GM12878 (cell line): ENCODE data around the gene KLHL9. TPM values are rescaled to one million over a fixed set of nuclear protein-coding genes. Genes with fewer than 3 reads are reported as not detected.

Experiments used
- ATAC-seq: fragments of 200-7000 bp; cut with Tn5 transposase; 3 replicates; pipeline ENCODE4 v1.9.1; 2020; ENCODE audit warnings: mild to moderate bottlenecking, moderate library complexity
- BruUV-seq: library from RNA; stranded (reverse); fragments of 400-500 nt; replicated peaks from 2 replicates; lab custom pipeline; 2021; lab: Mats Ljungman, UMichigan
- CTCF ChIA-PET: fragments of 300-600 bp; sonication (Branson Sonifier 250); formaldehyde crosslinking; extraction: SDS; loops from one replicate; lab custom pipeline; 2021; ENCODE audit warnings: inconsistent platforms; lab: Yijun Ruan, JAX
- POLR2A ChIA-PET: fragments of 350-600 bp; formaldehyde crosslinking; extraction: SDS; loops from one replicate; lab custom pipeline; 2021; ENCODE audit warnings: inconsistent platforms; lab: Charles Lee
- RAD21 ChIA-PET: fragments of 300-600 bp; sonication (Branson Sonifier 250); formaldehyde crosslinking; loops from one replicate; lab custom pipeline; 2023; ENCODE audit warnings: antibody characterized with exemption; ENCODE audit not compliant: unreplicated experiment; lab: Charles Lee
- SMC1A ChIA-PET: fragments of 300-600 bp; sonication (Branson Sonifier 250); formaldehyde crosslinking; loops from one replicate; lab custom pipeline; 2023; ENCODE audit not compliant: unreplicated experiment, uncharacterized antibody; lab: Charles Lee
- DNase-seq: peaks from one replicate; pipeline ENCODE4 v3.0.0-alpha.2; 2011; ENCODE audit warnings: low read depth, low spot score
- FAIRE-seq: peaks from 3 replicates; lab custom pipeline; 2011; peaks lifted over from hg19 to GRCh38; lab: Jason Lieb, UNC
- H2AFZ ChIP-seq: 2 replicates; pipeline ENCODE4 v1.6.0; 2011; ENCODE audit warnings: low read depth, low read length, control low read depth; ENCODE audit not compliant: control insufficient read depth
- H3K27ac ChIP-seq: 2 replicates; pipeline ENCODE4 v1.5.1; 2011; ENCODE audit warnings: control low read depth; ENCODE audit not compliant: control insufficient read depth, insufficient read depth
- H3K27me3 ChIP-seq, 2 experiments: replicated peaks in 1 of 2; 2 replicates each; pipeline versions ENCODE4 v1.6.0 to v1.6.1; 2011; ENCODE audit warnings: low read length in 1 of 2; ENCODE audit not compliant: control insufficient read depth in 2 of 2, insufficient read depth in 2 of 2
- H3K36me3 ChIP-seq, 2 experiments: 2 replicates each; pipeline ENCODE4 v1.5.1; 2011; ENCODE audit warnings: low read length in 1 of 2; ENCODE audit not compliant: control insufficient read depth in 2 of 2, insufficient read depth in 2 of 2
- H3K4me1 ChIP-seq: 2 replicates; pipeline ENCODE4 v1.6.1; 2011; ENCODE audit warnings: mild to moderate bottlenecking, low read length, moderate library complexity, mixed read lengths; ENCODE audit not compliant: control insufficient read depth, insufficient read depth
- H3K4me2 ChIP-seq: 2 replicates; pipeline ENCODE4 v1.6.0; 2011; ENCODE audit warnings: control low read depth; ENCODE audit not compliant: control insufficient read depth, insufficient read depth
- H3K4me3 ChIP-seq: fragments of 200-600 bp; sonication (generic); 2 replicates; pipeline ENCODE4 v1.5.1; 2016
- H3K79me2 ChIP-seq: 2 replicates; pipeline ENCODE4 v1.6.0; 2011; ENCODE audit warnings: low read length; ENCODE audit not compliant: control insufficient read depth, insufficient read depth
- H3K9ac ChIP-seq: 2 replicates; pipeline ENCODE4 v1.8.0; 2011; ENCODE audit warnings: low read length, control low read depth, mixed read lengths; ENCODE audit not compliant: control insufficient read depth, insufficient read depth
- H3K9me3 ChIP-seq: replicated peaks from 3 replicates; pipeline ENCODE4 v1.5.1; 2011; ENCODE audit warnings: mild to moderate bottlenecking, low read length; ENCODE audit not compliant: control insufficient read depth, insufficient read depth
- H4K20me1 ChIP-seq: 2 replicates; pipeline ENCODE4 v1.6.0; 2011; ENCODE audit not compliant: control insufficient read depth, insufficient read depth
- CHD4 ChIP-seq: fragments of 200-600 bp; sonication (generic); IDR thresholded peaks from 2 replicates; pipeline ENCODE4 v1.6.1; 2016; ENCODE audit warnings: mild to moderate bottlenecking
- DPF2 ChIP-seq: fragments of 450-650 bp; IDR thresholded peaks from 2 replicates; pipeline ENCODE4 v1.6.1; 2017; ENCODE audit warnings: mild to moderate bottlenecking
- EGR1 ChIP-seq, 2 experiments: IDR thresholded peaks; 1 replicate in 1 of 2; 2 replicates in 1 of 2; pipeline ENCODE4 v1.6.1; 2011 to 2012; ENCODE audit warnings: low read depth in 2 of 2, low read length in 2 of 2, borderline replicate concordance in 1 of 2, mild to moderate bottlenecking in 1 of 2, moderate library complexity in 1 of 2
- EP300 ChIP-seq, 2 experiments: fragments of 150-350 bp in 1 of 2; IDR thresholded peaks; 2 replicates each; pipeline ENCODE4 v1.6.1; 2011 to 2012; ENCODE audit warnings: low read depth in 2 of 2, low read length in 2 of 2, borderline replicate concordance in 1 of 2, improper control_type of control experiment in 1 of 2, inconsistent platforms in 1 of 2; ENCODE audit not compliant: control insufficient read depth in 1 of 2
- FOXK2 ChIP-seq: fragments of 450-650 bp; IDR thresholded peaks from 2 replicates; pipeline ENCODE4 v1.6.1; 2017; ENCODE audit warnings: mild to moderate bottlenecking, moderate library complexity
- RAD51 ChIP-seq: fragments of 450-650 bp; IDR thresholded peaks from 2 replicates; pipeline ENCODE4 v1.6.1; 2016; ENCODE audit warnings: moderate library complexity, mild to moderate bottlenecking, inconsistent platforms
- RFX5 ChIP-seq: IDR thresholded peaks from 2 replicates; pipeline ENCODE4 v1.6.1; 2011; ENCODE audit warnings: low read depth, low read length, improper control_type of control experiment
- SP1 ChIP-seq: IDR thresholded peaks from one replicate; pipeline ENCODE4 v1.6.1; 2011; ENCODE audit warnings: low read depth, low read length
- TAF1 ChIP-seq: IDR thresholded peaks from 2 replicates; pipeline ENCODE4 v1.6.1; 2011; ENCODE audit warnings: mild to moderate bottlenecking, low read depth, low read length, borderline replicate concordance
- TARDBP ChIP-seq: IDR thresholded peaks from 2 replicates; pipeline ENCODE4 v1.6.1; 2016; ENCODE audit warnings: borderline replicate concordance
- in situ Hi-C: fragments of 300-500 bp; cut with MboI; formaldehyde crosslinking; loops from 9 replicates; pipeline ENCODE4 v1.14.3; 2018; ENCODE audit warnings: mixed read lengths
- intact Hi-C: fragments of 100-400 bp; cut with micrococcal nuclease; formaldehyde crosslinking; loops from one replicate; pipeline ENCODE4 v1.14.2; 2022; ENCODE audit not compliant: unreplicated experiment
- polyA plus RNA-seq, 11 experiments: library from polyadenylated mRNA; depleted of rRNA in 4 of 11; unstranded in 6 of 11; stranded (reverse) in 5 of 11; fragments of >200 nt; fragmentation: Nextera tagmentation in 4 of 11; fragmentation: Illumina TruSeq in 1 of 11; extraction: Ambion mirVana in 4 of 11; extraction: Trizol in 1 of 11; gene quantifications; 1 replicate in 1 of 11; 2 replicates in 10 of 11; pipeline versions ENCODE4 v1.2.1 to v1.2.3, GENCODE V29; 2011 to 2016; ENCODE audit warnings: inconsistent platforms in 2 of 11, missing spikeins in 2 of 11, low read depth in 1 of 11
- total RNA-seq, 4 experiments: library from RNA; depleted of rRNA in 3 of 4; stranded (reverse); fragments of >200 nt in 3 of 4; fragmentation: Illumina TruSeq in 1 of 4; extraction: Trizol in 1 of 4; gene quantifications; 2 replicates each; pipeline versions ENCODE4 v1.2.1 to v1.2.3, GENCODE V29; 2013 to 2021
- TF ChIP-seq, protein P1 (sequence below): fragments of 450-650 bp; formaldehyde crosslinking; IDR thresholded peaks from 2 replicates; pipeline ENCODE4 v1.4.0; 2022; ENCODE audit warnings: mild to moderate bottlenecking, moderate library complexity
- TF ChIP-seq, protein P2 (sequence below): IDR thresholded peaks from 2 replicates; pipeline ENCODE4 v1.6.1; 2012; ENCODE audit warnings: low read depth, low read length, improper control_type of control experiment

The KLHL9 gene
- total and polyA plus RNA-seq, 10 of the 15 experiments (the other 5 are each of a cell fraction or from before 2014, with no cell fraction given), result 3.8 to 37.7 (median 17.4) TPM

DNA sequence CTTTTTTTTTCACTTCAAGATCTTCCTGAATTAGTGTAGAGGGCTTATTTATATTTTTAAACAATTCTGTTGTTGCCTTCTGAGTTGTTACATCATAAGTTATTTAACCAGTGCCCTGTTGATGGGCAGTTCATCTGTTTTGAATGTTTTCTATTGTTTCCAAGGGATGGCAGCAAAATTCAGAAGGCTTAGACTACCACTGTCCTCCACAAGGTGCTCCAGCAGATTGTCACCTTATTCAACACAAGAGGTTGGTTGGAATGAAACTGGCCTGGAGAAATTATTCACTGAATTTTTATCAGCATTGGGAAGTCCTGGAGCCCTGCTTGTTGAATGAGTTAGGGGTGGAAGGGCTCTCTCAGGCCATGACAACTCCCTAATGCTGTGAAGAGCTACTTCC, 1.3 kb upstream of the KLHL9 start:
- Histone ChIP-seq H3K36me3 (peaks cover 0 to 9% of the 10 kb centered on the region in 2 experiments; a peak in 1 of 4 replicates), H3K4me1 (peaks cover 3% of the 10 kb centered on the region), H3K27ac (no peak overlapping the region), H4K20me1 (peaks cover 3% of the 10 kb centered on the region; the same call in 1 of the 2 replicates), H3K9ac (no peak overlapping the region), H3K79me2 (peaks cover 38% of the 10 kb centered on the region), H3K9me3 (no peaks in the 10 kb centered on the region; the same call in 2 of the 3 replicates), H3K27me3 (no peaks in the 10 kb centered on the region), H2AFZ (no peak overlapping the region), H3K4me2 (no peak overlapping the region), H3K4me3 (no peak overlapping the region)
- no peak for DNase-seq
- CTCF ChIA-PET, result interaction anchor here (0.6 to 1.9 kb wide), 7 partner anchors 8 to 62 kb away, joined by 3 to 12 read pairs (median 4); no protein-coding TSS in a partner anchor
- in situ Hi-C loops, result no loop called here
- BruUV-seq, result no TSS peak
- intact Hi-C loops, result no loop called here
- SMC1A ChIA-PET, result interaction anchor here (0.8 to 2.1 kb wide), 8 partner anchors 13 to 76 kb away, joined by 3 to 7 read pairs (median 3); partner anchors contain the start of gene IFNA6
- RAD21 ChIA-PET, result interaction anchor here (0.9 kb wide), 1 partner anchor 59 kb away, joined by 3 read pairs; no protein-coding TSS in a partner anchor
- POLR2A ChIA-PET, result no interaction called here
- no peak for FAIRE-seq
- ATAC-seq, result no peak
- TF ChIP-seq TARDBP (no peak), EP300 (IDR thresholded peaks at IDR 0.05; ENCODE audit: borderline replicate concordance in 1 of 2, control insufficient read depth in 1 of 2, low read depth in 2 of 2, low read length in 2 of 2) (no peak), DPF2 (no peak), TAF1 (no peak), FOXK2 (no peak), SP1 (no peak), RAD51 (no peak), RFX5 (no peak), EGR1 (IDR thresholded peaks at IDR 0.05; ENCODE audit: borderline replicate concordance in 1 of 2, low read depth in 2 of 2, low read length in 2 of 2) (no peak), CHD4 (no peak)
- TF ChIP-seq, protein P1, sequence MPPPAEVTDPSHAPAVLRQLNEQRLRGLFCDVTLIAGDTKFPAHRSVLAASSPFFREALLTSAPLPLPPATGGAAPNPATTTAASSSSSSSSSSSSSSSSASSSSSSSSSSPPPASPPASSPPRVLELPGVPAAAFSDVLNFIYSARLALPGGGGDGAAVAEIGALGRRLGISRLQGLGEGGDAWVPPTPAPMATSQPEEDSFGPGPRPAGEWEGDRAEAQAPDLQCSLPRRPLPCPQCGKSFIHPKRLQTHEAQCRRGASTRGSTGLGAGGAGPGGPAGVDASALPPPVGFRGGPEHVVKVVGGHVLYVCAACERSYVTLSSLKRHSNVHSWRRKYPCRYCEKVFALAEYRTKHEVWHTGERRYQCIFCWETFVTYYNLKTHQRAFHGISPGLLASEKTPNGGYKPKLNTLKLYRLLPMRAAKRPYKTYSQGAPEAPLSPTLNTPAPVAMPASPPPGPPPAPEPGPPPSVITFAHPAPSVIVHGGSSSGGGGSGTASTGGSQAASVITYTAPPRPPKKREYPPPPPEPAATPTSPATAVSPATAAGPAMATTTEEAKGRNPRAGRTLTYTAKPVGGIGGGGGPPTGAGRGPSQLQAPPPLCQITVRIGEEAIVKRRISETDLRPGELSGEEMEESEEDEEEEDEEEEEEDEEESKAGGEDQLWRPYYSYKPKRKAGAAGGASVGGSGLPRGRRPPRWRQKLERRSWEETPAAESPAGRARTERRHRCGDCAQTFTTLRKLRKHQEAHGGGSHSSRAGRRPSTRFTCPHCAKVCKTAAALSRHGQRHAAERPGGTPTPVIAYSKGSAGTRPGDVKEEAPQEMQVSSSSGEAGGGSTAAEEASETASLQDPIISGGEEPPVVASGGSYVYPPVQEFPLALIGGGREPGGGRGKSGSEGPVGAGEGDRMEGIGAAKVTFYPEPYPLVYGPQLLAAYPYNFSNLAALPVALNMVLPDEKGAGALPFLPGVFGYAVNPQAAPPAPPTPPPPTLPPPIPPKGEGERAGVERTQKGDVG (CRISPR knock-in tag), result no peak
- TF ChIP-seq, protein P2, sequence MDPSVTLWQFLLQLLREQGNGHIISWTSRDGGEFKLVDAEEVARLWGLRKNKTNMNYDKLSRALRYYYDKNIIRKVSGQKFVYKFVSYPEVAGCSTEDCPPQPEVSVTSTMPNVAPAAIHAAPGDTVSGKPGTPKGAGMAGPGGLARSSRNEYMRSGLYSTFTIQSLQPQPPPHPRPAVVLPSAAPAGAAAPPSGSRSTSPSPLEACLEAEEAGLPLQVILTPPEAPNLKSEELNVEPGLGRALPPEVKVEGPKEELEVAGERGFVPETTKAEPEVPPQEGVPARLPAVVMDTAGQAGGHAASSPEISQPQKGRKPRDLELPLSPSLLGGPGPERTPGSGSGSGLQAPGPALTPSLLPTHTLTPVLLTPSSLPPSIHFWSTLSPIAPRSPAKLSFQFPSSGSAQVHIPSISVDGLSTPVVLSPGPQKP, result no peak
